Neural progenitor cell (in vitro differentiated cells): ENCODE results near the gene NPHP4. TPM values are rescaled to one million over a fixed set of nuclear protein-coding genes. Genes with fewer than 3 reads are reported as not detected.

Experiments
- DNase-seq: peaks from one replicate; pipeline ENCODE4 v3.0.0-alpha.2; 2016; ENCODE audit warnings: low spot score
- H2AFZ ChIP-seq: fragments of 200-600 bp; sonication (generic); replicated peaks from 2 replicates; pipeline ENCODE4 v1.6.1; 2016; ENCODE audit warnings: antibody characterized with exemption
- H3F3A ChIP-seq: fragments of 200-600 bp; sonication (generic); 2 replicates; pipeline ENCODE4 v1.6.1; 2016; ENCODE audit warnings: antibody characterized with exemption, low read depth
- H3K27ac ChIP-seq: fragments of 200-600 bp; sonication (generic); 2 replicates; pipeline ENCODE4 v1.5.1; 2016; ENCODE audit warnings: mild to moderate bottlenecking
- H3K27me3 ChIP-seq: fragments of 200-600 bp; sonication (generic); 2 replicates; pipeline ENCODE4 v1.6.1; 2016; ENCODE audit warnings: mild to moderate bottlenecking, moderate library complexity
- H3K36me3 ChIP-seq: fragments of 200-600 bp; sonication (generic); 2 replicates; pipeline ENCODE4 v1.5.1; 2016
- H3K4me1 ChIP-seq: fragments of 200-600 bp; sonication (generic); 2 replicates; pipeline ENCODE4 v1.6.1; 2016; ENCODE audit warnings: mixed run types
- H3K4me2 ChIP-seq: fragments of 200-600 bp; sonication (generic); 2 replicates; pipeline ENCODE4 v1.6.1; 2016
- H3K4me3 ChIP-seq: fragments of 200-600 bp; sonication (generic); 2 replicates; pipeline ENCODE4 v1.5.1; 2016
- H3K79me2 ChIP-seq: fragments of 200-600 bp; sonication (generic); 2 replicates; pipeline ENCODE4 v1.6.1; 2016; ENCODE audit warnings: low read depth
- H3K9ac ChIP-seq: fragments of 200-600 bp; sonication (generic); 2 replicates; pipeline ENCODE4 v1.6.1; 2016
- H3K9me3 ChIP-seq: fragments of 200-600 bp; sonication (generic); 2 replicates; pipeline ENCODE4 v1.5.1; 2016; ENCODE audit warnings: low read depth
- H4K20me1 ChIP-seq: fragments of 200-600 bp; sonication (generic); 2 replicates; pipeline ENCODE4 v1.6.1; 2016; ENCODE audit warnings: low read depth
- H3K27ac Mint-ChIP-seq: 3 replicates; pipeline ENCODE4 v1.8.0; 2021; ENCODE audit warnings: mixed read lengths
- H3K27me3 Mint-ChIP-seq: 2 replicates; pipeline ENCODE4 v1.8.0; 2022; ENCODE audit warnings: low read depth, mild to moderate bottlenecking, inconsistent platforms, moderate library complexity, mixed read lengths; ENCODE audit not compliant: insufficient read depth
- H3K36me3 Mint-ChIP-seq: 3 replicates; pipeline ENCODE4 v1.8.0; 2021; ENCODE audit warnings: mixed read lengths
- H3K4me1 Mint-ChIP-seq: 3 replicates; pipeline ENCODE4 v1.8.0; 2021; ENCODE audit warnings: mixed read lengths
- H3K4me3 Mint-ChIP-seq: 3 replicates; pipeline ENCODE4 v1.8.0; 2021; ENCODE audit warnings: mild to moderate bottlenecking, moderate library complexity, mixed read lengths
- H3K9me3 Mint-ChIP-seq: 3 replicates; pipeline ENCODE4 v1.8.0; 2020; ENCODE audit warnings: mixed read lengths
- CTCF ChIP-seq: fragments of 200-600 bp; sonication (generic); IDR thresholded peaks from 2 replicates; pipeline ENCODE4 v1.5.1; 2017; ENCODE audit warnings: antibody characterized with exemption, mild to moderate bottlenecking
- EZH2 ChIP-seq: fragments of 200-600 bp; sonication (generic); IDR thresholded peaks from 2 replicates; pipeline ENCODE4 v1.6.1; 2017; ENCODE audit warnings: antibody characterized with exemption, mild to moderate bottlenecking, moderate library complexity
- EZH2phosphoT487 ChIP-seq: fragments of 200-600 bp; sonication (generic); IDR thresholded peaks from 2 replicates; pipeline ENCODE4 v1.6.1; 2017; ENCODE audit warnings: antibody characterized with exemption
- total RNA-seq: library from RNA; depleted of rRNA; stranded (reverse); fragments of >200 nt; gene quantifications from 2 replicates; pipeline ENCODE4 v1.2.3, GENCODE V29; 2015; ENCODE audit warnings: low replicate concordance

Gene NPHP4
- total RNA-seq, 1 donor from 2014 or later = 8.9 TPM

GRCh38 chr1:5844442-5844841 lies 147.8 kb downstream of the NPHP4 start:
- Histone ChIP-seq H3K27ac (no peak overlapping the region), H3K9me3 (no peaks in the 10 kb centered on the region), H3K4me3 (no peak overlapping the region), H2AFZ (no peak overlapping the region), H4K20me1 (peaks cover 19% of the 10 kb centered on the region), H3F3A (no peaks in the 10 kb centered on the region), H3K4me1 (no peaks in the 10 kb centered on the region), H3K27me3 (no peaks in the 10 kb centered on the region), H3K79me2 (no peaks in the 10 kb centered on the region), H3K36me3 (no peaks in the 10 kb centered on the region), H3K4me2 (no peak overlapping the region), H3K9ac (no peak overlapping the region)
- Mint-ChIP-seq H3K9me3 (no peaks in the 10 kb centered on the region), H3K27me3 (peaks cover 14% of the 10 kb centered on the region), H3K27ac (no peak overlapping the region), H3K4me1 (peaks cover 14% of the 10 kb centered on the region), H3K36me3 (no peaks in the 10 kb centered on the region), H3K4me3 (no peak overlapping the region)
- TF ChIP-seq EZH2phosphoT487 = no peak
- no peak for TF ChIP-seq EZH2
- no peak for TF ChIP-seq CTCF
- no peak for DNase-seq

- DNase-seq = no peak
- Mint-ChIP-seq H3K27me3 (peaks cover 15% of the 10 kb centered on the region), H3K36me3 (no peaks in the 10 kb centered on the region), H3K27ac (no peak overlapping the region), H3K4me1 (peaks cover 22% of the 10 kb centered on the region), H3K4me3 (no peak overlapping the region), H3K9me3 (no peaks in the 10 kb centered on the region)
- Histone ChIP-seq H4K20me1 (peaks cover 19% of the 10 kb centered on the region), H3K4me2 (no peak overlapping the region), H3K9ac (no peak overlapping the region), H2AFZ (no peak overlapping the region), H3K79me2 (no peaks in the 10 kb centered on the region), H3F3A (no peaks in the 10 kb centered on the region), H3K4me1 (no peaks in the 10 kb centered on the region), H3K27ac (no peak overlapping the region), H3K27me3 (no peaks in the 10 kb centered on the region), H3K4me3 (no peak overlapping the region), H3K36me3 (no peaks in the 10 kb centered on the region), H3K9me3 (no peaks in the 10 kb centered on the region)
- TF ChIP-seq EZH2phosphoT487 (no peak), CTCF (no peak), EZH2 (no peak)
Observed at GRCh38 chr1:5843521-5844096, 148.6 kb downstream of the NPHP4 start.

- Histone ChIP-seq H3K4me2 (no peak overlapping the region), H2AFZ (no peak overlapping the region), H3K27ac (no peak overlapping the region), H3K27me3 (no peaks in the 10 kb centered on the region), H3F3A (no peaks in the 10 kb centered on the region), H3K4me3 (no peak overlapping the region), H3K36me3 (no peaks in the 10 kb centered on the region), H3K9ac (no peak overlapping the region), H3K9me3 (no peaks in the 10 kb centered on the region), H4K20me1 (peaks cover 19% of the 10 kb centered on the region), H3K4me1 (no peaks in the 10 kb centered on the region), H3K79me2 (no peaks in the 10 kb centered on the region)
- no peaks in the 10 kb centered on the region for H3K9me3 Mint-ChIP-seq
- no peak overlapping the region for H3K27ac Mint-ChIP-seq
- peaks cover 15% of the 10 kb centered on the region for H3K27me3 Mint-ChIP-seq
- H3K36me3 Mint-ChIP-seq = no peaks in the 10 kb centered on the region
- peaks cover 22% of the 10 kb centered on the region for H3K4me1 Mint-ChIP-seq
- no peak for DNase-seq
- no peak for TF ChIP-seq EZH2
- TF ChIP-seq EZH2phosphoT487 = no peak
- no peak for TF ChIP-seq CTCF
- no peak overlapping the region for H3K4me3 Mint-ChIP-seq
Observed at GRCh38 chr1:5842679-5843078, 149.5 kb downstream of the NPHP4 start.
